NCI-H2171 treated with DMSO at 0.1 percent for 48 hours (cell line): ENCODE measurements around the gene ABCB11.

ENCODE experiments used
- DNase-seq: peaks from one replicate; lab custom pipeline; 2025; lab: John Stamatoyannopoulos, UW

The ABCB11 gene

GRCh38 chr2:168929031-168929430 lies 102.1 kb downstream of the ABCB11 start:
- DNase-seq = no peak

- DNase-seq = no peak
These were observed 102.9 kb downstream of the ABCB11 start for GRCh38 chr2:168928113-168928831.

DNA sequence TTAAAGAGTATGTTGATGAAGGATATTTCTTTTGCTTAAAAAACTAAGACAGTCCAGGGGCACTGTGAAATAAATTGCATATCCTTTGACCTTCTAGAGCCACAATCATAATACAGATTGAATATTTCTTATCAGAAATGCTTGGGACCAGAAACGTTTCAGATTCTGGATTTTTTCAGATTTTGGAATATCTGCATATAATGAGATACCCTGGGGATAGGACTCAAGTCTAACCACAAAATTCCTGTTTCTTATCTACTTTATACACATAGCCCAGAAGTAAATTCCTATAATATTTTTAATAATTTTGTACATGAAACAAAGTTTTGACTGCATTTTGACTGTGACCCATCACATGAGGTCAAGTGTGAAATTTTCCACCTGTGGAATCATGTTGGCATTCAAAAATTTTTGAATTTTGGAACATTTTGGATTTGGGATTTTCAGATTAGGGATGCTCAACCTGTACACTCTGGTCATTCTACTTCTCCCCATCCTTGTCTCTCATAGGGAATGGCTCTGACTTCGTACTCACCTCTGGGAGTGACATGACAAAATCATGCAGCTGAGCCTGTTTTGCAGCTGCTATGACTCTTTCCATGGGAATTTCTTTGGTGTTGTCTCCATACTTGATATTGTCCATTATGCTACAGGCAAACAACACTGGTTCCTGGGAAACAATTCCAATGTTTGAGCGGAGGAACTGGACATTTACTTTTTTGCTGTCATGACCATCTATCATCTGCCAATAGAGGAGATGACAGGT lies 104.3 kb downstream of the ABCB11 start:
- no peak for DNase-seq

GRCh38 chr2:168920504-168921157 lies 110.5 kb downstream of the ABCB11 start:
- DNase-seq = peak; percentile 56

DNA sequence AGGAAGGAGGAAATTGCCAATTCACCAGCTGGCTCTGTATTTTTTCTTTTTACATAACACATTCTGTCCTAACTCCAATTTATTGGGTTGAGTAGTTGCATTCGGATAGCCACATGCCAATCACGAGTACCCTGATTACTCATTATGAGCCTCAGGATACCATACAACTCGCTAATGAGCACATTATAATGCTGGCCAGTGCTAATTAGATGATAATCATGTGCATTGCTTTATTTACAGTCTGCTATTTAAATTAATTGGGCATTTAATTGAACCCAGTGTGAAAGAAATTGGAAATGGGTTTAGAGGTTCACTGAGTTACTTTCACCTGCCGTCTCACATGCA lies 114.8 kb downstream of the ABCB11 start:
- no peak for DNase-seq

GRCh38 chr2:168915441-168916330 lies 115.4 kb downstream of the ABCB11 start:
- DNase-seq = peak; percentile 93

GRCh38 chr2:168913495-168913894 lies 117.6 kb downstream of the ABCB11 start:
- DNase-seq = peak; percentile 40

DNA sequence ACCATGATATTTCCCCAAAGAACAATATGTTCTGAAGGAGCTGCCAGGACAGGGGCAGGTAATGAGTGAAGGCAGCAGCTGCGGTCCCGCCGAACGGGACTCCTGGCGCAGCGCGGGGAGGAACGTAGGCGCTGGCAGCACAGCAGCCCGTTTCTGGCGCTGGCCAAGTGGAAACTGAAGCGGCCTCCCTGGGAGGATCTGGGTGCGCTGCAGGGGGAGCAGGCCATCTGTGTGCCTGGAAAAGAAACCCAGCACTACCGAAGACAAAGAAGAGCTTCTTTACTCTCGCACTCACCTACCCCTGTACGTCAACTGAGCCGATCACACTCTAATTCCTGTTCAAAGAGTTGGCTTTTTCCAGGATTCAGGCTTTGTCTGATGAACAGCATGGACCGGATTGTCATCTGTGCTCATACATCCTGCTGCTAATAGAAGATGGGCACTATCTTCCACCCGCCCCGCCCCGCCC lies 118.2 kb downstream of the ABCB11 start:
- peak; percentile 91 for DNase-seq

- peak; percentile 72 for DNase-seq
These were observed 118.7 kb downstream of the ABCB11 start for GRCh38 chr2:168912466-168912865.

- DNase-seq = peak; percentile 95
These were observed 120.8 kb downstream of the ABCB11 start for GRCh38 chr2:168910330-168910729.

DNA sequence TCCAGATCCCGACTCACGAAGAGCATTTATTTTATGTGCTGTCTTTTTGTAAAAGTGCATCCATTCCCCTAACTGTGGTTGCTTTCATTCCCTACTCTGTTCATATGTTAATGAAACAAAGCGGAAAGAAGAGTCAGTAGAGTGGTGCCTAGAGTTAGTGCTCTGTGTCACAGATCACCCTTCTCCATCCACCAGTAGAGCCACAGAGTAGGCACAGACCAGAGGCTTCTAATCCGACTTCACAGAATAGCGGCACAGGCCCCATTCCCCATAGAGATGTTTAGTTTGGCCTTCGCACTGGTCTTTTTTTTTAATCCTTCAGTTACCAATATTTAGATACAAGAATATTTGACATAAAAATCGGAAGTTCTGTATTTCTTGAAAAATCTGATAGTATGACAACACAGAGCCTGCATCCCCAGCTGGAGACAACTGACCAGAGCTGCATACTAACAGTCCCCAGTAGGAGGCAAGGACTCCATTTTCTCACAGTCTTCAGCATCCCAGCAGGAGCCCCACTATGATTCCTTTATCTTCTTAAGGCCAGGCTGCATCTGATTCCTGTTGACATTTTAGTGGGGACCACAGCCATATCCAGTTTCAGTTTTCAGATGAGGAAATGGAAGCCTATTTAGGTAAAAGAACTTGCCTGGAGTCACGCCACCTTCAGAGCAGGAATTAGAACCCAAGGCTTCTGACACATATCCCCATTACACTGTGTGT lies 123.0 kb downstream of the ABCB11 start:
- DNase-seq = no peak

DNA sequence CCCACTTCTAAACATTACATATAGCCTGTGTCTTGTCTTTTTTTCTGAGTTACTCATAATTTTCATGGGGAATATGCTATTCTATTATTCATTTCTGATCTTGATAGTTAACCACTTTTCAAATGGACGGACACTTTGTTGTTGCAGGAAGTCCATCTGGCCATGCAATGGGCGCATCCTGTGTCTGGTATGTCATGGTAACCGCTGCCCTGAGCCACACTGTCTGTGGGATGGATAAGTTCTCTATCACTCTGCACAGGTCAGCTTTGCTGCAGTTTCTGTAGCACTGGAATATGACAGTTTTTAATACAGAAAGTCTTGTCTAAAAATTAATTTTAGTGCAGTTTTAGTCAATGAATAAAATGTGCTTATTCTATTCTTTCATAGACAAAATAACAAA lies 126.8 kb downstream of the ABCB11 start:
- DNase-seq = no peak

DNA sequence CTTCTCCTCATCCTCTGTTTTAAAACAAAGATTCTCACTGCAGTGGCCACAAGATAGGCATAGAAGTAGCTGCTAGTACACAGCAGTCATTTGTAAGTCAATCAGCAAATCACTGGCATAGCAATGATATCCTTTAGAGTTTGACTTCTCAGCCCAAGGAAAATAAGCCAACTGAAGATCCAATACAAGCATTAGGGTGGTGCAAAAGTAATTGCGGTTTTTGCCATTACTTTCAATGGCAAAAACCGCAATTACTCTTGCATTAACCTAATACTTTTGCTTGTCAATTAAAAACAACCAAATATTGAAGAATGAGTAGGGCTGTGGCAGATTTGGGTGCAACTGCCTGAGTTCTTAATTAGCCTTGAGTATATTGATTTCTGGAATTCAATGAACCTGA lies 127.2 kb downstream of the ABCB11 start:
- DNase-seq = no peak

DNA sequence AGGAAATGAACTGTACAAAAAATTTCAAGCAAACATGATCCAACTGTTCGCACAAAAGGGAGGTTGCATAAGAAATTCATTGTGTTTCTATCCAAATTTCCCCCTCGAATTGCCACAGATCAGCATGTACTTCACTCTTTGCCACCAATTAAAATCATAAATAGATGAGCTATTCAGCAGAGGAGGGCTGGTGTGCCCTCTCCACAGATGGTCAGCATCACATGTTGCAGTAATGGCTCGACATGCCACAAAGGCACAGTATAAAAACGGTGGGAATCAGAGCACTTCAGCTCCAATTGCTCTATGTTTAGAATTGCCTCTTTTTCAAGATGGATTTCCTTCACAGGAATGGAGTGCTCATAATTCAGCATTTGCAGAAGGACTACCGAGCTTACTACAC lies 130.1 kb downstream of the ABCB11 start, which contains the start of gene G6PC2:
Gene G6PC2, plus strand, starts transcription at position 289 of the 400 bp plus-strand sequence. Its CDS starts 41 bp downstream, at position 330.
- no peak for DNase-seq

- no peak for DNase-seq
These were observed 133.7 kb downstream of the ABCB11 start for GRCh38 chr2:168897449-168897848.

- no peak for DNase-seq
These were observed 134.3 kb downstream of the ABCB11 start for GRCh38 chr2:168896783-168897182.

- no peak for DNase-seq
These were observed 135.4 kb downstream of the ABCB11 start for GRCh38 chr2:168895771-168896170.

- no peak for DNase-seq
These were observed 136.4 kb downstream of the ABCB11 start for GRCh38 chr2:168894720-168895119.

DNA sequence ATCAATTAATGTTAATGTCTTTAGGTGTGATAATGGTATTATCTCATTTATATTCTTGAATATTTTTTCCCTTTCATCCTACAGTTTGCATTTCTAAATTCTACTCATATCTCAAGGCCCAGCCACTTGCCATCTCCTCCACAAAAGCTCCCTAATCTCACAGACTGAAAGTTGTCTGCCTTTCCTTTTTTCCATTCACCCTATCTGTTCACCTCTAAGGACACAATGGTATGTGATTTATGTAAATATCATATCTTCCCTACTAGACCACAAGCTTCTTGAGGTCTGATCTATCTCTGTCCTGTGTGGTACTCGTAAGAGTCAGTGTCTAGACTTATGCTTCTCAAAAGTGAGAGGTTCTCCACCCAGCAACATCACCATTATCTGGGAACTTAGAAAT lies 137.0 kb downstream of the ABCB11 start:
- no peak for DNase-seq

DNA sequence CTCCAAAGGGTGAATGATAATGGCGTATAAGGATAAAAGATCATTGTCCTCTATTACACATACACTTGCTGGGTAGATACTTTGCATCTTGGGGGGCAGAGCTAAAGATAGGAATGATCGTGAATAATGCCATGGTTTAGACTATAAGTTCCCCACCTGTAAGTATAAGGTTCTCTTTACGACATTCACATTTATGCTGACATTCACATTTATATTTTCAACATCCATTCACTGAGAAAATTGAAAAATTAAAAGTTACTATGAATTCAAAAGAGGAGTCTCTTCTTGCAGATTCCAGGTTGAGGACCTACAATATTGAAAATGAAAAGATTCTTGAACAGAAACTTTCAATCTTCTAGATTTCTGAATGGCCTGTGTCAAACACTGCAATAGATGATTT lies 138.8 kb downstream of the ABCB11 start:
- DNase-seq = no peak
